Liver (tissue), 3 donors: ENCODE results near the gene UXS1.

Experiments used
- CTCF ChIP-seq: fragments of 150-350 bp; IDR thresholded peaks from 2 replicates; pipeline ENCODE4 v1.5.1; 2017; ENCODE audit warnings: improper control_type of control experiment, low read depth, low read length; ENCODE audit not compliant: missing input control
- RAD21 ChIP-seq, 2 donors: IDR thresholded peaks; 2 replicates each; pipeline ENCODE4 v1.6.1; 2016; ENCODE audit warnings: antibody characterized with exemption in 2 of 2, mild to moderate bottlenecking in 2 of 2
- donor health status: healthy.
- donor health status: healthy.

GRCh38 chr2:106185475-106186184 lies 8.5 kb downstream of the UXS1 start:
- no peak for TF ChIP-seq CTCF
- no peak for TF ChIP-seq RAD21 (IDR thresholded peaks at IDR 0.05)
